HG03025 (cell line): ENCODE data around the gene VEGFD.

Source experiments
- ATAC-seq: cut with Tn5 transposase; IDR thresholded peaks from one replicate; pipeline ENCODE4 v1.9.1; 2021; ENCODE audit warnings: mild to moderate bottlenecking, moderate library complexity; ENCODE audit not compliant: unreplicated experiment, low FRiP score

VEGFD gene

DNA sequence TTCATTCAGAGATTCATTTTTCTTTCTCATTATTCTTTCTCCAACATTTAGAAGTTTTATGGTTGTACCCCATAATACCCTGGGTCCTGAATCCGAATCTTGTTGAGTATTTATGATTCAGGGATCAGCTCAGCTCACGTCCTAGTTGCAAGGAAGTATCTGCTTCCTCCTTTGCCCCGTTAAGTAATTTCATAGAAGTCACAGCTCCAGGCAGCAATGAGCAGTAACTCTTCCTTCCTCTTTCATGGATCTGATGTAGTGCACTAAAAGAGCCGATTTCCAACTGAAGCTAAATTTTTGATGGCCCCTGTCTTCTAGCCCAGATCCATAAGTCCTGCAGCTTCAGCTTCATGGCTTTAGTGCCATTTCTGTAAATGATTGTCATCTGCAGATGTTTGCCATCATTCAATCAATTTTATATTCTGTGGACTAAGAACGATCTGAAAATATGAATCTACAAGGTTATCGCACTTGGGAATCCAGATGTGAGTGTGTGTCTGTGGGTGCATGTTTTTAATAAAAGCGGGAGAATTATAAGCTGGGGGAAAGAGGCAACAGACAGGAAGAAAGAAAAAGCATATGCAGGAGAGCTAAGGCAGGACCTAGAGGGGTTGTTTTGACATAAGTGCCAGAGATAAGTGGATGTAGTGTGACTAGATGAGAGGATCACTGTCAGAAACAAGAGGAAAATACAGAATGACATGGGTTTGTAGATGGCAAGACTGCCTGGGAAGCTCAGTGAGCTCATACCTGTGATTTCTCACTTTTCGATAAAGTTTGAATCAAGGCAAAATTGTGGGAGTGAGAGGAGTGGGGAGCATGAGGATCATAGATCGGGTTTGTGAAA is 17.5 kb downstream of the VEGFD start:
- ATAC-seq = no peak

DNA sequence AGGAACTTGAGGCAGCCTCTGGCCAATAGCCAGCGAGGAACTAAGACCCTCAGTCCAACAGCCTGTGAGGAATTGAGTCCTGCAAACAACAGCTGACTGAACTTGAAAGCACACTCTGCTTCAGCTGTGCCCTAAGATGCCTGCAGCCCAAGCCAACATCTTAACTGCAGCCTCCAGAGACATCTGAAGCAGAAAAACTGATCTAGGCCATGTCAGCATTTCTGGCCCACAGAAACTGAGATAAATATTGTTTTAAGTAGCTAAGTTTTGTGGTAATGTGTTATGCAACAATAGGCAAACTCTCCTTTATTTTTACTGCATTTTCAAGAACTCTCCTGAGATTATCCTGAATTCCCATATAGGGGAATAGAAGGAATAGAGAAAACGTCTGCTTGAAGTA is 24.5 kb downstream of the VEGFD start:
- ATAC-seq = no peak

DNA sequence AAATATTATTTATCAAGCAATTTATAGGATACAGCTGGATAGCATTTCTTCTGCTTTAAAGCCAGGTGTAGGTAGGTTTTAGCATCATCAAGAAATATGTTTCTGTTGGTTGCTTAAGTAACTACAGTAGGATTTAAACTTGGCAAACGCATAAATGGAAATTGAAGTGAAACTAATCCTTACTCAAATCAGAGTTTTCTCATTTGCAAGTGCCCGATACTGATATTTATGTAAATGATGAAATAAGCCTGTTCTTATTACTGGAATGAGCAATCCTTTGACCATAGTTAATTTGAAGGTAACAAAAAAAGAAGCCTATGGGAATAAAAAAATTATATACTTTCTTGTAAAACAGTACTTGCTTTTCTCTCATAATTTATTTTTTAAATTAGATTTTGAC is 25.7 kb downstream of the VEGFD start:
- ATAC-seq = peak; percentile 45

DNA sequence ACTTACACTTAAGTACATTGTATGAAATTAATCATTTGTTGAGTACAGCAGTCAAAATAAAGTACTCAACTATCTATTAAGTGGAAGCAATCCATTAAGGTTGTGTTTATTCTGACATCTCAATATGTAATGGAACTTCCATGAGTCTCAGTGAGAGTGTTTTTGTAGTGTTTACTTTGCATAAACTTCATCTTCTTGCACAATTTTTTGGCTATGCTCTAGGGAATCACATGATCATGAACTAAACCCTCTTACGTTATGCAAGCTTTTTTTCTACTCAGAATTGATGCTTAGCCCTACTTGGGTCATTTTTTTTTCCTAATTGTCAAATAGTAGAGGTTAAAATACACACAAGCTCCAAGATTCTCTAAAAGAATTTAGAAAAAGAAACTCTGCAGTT is 27.8 kb downstream of the VEGFD start:
- ATAC-seq = no peak

DNA sequence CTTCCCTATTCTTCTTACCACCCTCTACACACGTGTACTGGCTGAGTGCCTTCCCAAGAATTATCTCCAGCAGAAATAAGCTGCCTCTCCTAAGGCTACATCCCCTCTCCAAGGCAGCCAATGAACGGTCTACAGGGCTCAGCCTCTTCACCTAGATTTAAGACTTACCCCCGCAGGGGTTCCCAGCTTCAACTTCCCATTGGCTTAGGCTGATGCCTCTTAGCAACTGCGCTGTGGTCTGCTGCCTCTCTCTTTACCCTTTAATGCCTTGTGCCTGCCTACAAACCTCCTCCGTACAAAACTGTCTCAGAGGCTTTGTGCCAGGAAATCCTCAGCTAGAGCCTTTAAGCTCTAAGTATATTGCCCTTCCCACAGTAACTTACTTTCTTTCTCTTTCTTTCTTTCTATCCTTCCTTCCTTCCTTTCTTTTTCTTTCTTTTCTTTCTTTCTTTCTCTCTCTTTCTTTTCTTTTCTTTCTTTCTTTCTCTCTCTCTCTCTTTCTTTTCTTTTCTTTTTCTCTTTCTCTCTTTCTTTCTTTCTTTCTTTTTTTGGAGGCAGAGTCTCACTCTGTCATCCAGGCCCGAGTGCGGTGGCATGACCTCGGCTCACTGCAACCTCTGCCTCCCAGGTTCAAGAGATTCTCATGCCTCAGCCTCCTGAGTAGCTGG is 33.8 kb downstream of the VEGFD start:
- ATAC-seq = no peak

DNA sequence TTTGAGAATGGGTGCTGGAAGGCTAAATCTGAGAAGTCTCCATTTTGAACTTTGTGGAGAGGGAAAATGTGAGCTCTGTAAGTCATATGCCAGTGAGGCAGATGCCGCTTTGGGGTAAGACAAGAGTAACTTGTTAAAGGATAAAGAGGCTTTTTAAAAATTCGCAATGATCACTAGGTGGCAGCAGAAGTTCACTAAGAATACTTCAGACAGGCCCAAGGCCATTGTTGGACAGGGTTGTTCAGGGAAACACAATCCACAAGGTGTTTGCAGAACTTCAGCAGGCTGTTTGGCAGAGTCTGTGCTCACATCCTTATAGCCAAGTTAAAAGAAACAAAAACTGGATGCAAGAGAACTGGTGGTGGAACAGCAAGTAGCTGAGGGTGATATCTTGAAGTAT is 35.2 kb downstream of the VEGFD start:
- ATAC-seq = peak; percentile 69

DNA sequence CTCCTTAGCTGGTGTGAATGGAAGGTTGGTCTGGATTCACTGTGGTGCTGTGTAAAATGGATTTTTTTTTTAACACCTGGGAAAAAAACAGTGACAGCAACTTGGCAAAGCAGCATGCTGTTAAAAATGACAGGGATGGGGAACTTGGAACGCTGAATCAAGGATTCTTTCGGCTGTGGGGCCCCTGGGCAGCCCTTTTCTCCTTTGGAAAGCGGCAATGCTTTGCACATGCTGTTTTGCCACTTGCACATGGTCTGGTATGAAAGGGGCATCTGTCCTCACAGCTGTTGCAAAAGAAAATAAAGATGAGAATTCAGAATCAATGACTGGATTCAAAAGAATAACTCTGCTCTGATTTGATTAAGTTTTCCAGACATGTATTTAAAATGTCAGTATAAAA is 38.2 kb downstream of the VEGFD start:
- ATAC-seq = no peak

DNA sequence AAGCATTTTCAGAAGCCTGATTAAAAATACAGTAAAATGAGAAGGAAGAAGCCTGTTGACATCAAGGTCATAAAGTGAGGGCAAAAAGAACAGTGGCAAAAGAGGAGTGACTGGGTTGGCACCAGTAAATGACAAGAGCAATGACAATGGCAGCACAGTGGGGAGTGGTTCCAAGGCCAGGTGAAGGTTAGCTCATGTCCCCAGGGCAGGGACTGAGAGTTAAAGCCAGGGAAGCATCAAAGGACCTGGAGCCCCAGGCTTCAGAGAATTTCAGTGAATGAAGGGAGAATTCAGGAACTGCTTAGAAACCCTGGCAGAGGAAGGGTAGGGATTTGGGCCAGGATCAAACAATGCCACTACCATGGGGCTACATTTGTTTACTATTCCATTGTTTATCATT is 40.1 kb downstream of the VEGFD start:
- ATAC-seq = no peak

DNA sequence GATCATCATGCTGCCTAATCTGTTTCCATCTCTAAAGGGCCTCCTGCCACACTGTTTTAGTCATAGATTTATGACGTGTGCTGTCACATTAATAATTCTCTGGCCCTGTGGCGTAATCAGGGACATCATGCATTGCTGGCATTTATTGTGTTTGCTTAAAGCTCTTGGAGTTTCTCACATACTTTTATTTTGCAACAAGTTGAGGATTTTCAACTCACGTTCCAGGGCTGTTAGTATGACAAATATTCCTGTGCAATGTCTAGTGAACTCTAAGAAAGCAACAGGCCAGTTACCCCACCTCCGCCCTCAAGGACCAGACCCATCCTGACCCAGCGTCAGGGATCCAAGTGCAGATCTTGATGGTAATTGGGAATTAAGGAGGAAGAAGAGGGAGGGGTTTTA is 41.1 kb downstream of the VEGFD start:
- no peak for ATAC-seq

DNA sequence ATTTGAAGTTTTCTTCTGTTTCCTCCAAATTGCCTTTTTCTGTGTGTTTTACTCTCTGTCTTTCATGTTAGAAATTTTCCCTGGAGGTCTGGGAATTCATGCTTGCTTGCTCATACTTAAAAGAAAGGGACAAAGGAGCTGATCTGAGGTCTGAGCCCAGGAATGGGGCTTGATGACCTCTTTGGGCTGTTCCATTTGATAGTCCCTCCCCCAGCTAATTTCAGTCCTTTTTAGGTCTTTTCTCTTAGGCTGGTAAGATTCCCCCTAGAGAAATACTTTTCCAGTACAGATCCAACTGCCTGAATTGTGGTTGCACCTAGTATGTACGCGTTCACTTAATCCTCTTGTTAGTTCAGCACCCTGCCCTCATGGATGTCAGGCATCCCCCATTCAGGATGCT is 43.3 kb downstream of the VEGFD start:
- ATAC-seq = no peak

DNA sequence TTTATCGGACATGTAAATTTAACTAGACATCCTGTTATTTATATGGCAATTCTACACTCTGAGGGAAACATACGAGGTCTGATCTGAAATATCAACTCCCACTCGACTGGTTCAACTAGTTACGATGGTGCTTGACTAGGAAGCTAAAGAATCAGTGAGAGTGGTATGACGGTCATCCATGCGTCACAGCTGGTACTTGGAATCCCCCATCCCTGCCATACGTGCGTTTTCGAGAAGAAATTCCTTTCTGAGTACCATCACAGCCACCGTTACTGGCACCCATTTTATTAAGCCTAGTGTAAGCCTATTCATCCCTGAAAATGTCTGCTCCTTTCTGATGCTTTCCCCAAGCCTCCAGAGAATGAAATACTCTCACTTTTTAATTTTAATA is 48.2 kb downstream of the VEGFD start:
- ATAC-seq = no peak

DNA sequence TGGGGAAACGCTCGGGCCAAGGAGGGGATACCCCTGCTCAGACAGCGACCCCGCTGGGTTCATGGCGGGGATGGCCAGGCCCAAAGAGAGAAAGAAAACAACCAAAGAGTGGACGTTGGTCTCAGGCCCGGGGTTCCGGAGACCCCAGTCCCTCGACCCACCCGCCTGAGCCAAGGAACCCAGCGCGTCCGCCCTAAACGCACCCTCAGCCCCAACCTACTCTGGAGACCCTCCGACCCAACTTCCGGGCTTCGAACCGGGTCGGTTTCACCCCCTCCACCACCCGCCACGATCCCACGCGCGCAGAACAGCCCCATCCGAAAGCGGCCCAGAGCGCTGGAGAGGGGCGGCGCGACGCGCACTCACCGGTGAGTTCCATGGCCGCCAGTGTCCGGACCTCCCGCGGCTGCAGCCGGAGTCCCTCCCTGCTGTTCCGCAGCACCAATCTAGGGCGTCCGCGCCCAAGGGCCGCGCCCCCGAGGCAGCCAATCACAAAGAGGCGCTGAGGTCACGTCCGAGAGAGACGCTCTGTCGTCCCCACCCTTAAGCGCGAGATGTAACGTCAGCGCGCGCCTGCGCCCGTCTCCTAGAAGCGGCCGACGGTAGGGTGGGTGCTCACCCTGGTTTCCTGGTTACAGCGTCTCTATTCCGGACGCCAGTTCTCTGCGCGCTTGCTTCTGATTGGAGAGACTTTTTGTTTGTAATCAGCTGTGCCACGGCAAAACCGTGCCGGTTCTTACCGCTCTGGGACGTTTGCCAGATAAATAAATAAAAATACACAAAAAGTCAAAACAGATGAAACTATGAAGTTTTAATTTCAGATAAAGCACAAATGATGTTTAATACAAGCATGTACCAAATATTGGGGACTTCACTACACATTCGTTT is 48.8 kb downstream of the VEGFD start, which contains the start of gene PIGA:
Gene PIGA, minus strand, starts transcription at position 389 of the 888 bp plus-strand sequence. CDS start 3,593 bp downstream, outside the sequence.
- ATAC-seq = peak; percentile 99

DNA sequence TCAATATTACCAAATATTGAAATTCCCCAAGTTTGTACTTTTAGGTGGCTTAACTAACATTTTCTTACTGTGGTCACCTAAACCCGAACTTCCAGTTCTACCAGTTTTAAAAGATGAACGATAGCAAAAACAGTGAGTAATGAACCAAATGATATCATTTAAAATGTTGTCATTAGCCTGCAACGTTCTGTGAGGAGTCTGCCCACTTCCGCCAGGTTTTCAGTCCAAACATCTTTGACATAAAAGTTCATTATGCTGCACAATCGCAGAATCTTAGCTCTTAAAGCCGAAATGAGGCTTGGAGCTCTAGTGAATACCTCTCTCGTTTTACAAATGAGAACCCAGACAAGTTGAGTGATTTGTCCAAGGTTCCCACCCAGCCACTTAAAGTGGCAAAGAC is 49.7 kb downstream of the VEGFD start:
- ATAC-seq = no peak

DNA sequence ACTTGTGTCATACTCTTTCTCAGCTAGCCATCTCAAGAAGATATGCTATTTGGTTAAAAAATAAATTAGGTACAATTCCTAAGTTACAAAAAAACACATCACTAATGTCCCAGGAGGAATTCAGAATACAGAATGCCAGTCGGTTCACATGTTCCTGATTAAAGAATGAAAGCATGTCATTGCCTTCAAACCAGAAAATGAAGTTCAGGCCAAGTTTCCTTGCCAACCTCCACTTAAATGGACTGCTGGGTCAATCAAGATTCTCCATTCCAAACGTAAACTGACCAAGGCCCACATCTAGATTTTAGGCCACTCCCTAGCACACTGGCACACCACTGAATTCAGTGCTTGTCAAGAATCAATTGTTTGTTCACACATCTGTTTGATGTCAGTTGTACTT is 55.4 kb downstream of the VEGFD start:
- ATAC-seq = no peak

DNA sequence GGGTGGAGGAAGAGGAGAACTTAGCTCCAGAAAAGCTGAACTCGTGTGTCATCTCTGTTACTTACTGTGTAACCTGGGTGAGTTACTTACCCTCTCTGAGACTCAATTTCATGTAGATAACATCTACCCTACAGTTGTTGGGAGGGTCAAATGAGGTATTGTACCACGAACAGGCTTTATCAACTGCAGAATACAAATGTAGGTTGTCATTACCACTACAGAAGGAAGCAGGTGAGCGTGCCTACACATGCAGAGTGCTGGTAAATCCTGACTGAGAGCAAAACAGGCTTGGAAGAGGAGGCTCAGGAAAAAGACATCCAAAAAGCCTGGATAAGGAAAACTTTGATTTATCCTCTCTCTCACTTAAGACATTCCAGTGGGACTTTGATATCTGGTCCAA is 56.1 kb downstream of the VEGFD start:
- no peak for ATAC-seq

DNA sequence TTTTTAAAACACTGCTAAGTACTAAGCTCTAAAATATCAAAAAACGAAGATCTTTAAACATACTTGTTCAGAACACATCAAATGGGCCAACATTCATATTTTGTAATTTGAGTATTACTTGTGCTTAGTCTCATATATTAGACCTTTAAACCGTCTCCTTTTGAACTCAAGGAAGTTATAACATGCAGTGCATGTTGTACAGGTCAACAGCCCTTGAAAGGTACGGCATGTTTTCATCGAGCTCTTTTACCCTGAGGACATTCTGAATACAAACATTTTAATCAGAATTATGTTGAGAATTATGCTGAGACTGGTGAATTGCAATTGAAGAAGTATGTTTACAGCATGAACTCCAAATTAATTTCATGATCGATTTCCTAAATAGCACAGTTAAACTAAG is 61.7 kb downstream of the VEGFD start:
- ATAC-seq = no peak

DNA sequence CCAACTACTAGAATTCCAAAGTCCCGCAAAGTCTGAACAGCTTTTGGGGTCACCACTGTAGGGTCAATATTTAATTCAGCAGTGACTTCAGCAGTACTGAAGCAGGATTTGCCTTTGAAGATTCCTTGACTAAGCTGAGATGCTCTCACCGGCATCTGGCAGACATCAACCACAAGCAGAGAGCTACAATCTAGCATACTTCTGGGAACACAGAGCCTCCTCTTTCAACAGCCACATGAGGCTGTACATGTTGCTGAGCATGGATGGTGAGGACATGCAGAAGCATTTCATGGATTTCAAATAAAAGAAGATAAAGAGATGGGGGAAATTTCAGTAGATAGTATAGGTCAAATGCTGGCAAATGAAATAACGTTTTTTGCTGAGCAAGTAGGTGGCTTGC is 62.1 kb downstream of the VEGFD start:
- ATAC-seq = no peak

DNA sequence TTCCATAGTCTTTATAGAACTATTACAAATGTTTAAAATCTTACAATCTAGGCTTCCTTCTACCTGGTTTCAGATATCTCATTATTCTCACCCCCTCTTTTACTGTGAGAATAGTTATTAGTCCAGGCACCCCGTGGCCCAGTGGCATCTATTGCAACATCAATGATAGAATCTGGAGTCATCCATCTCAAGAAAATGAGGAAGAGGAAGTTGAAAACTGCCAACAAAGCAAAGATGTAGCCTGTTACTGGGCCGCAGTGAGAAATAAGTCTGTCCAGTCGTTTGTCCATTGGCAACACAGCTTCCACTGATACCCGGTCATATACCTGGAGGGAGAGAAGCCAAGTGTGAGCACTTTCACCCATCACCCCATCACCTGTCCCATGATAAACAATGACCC is 62.8 kb downstream of the VEGFD start:
- no peak for ATAC-seq

DNA sequence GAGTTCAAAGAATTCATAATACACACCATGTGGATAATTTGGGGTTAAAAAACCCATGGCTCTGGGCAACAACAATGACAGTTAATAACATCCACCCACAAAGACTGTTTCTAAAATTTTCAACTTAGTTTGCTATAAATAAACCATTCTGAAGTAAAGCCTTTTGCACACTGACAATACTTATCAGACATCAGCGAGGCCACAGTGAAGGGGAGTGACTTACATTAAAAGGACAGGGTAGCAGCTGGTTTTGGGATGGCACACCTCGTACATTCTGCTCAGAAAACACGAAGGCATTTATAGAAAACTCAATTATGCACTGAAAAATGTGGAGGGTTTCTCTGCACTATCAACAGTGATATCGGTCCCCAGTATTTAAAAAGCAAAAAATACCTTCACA is 63.9 kb downstream of the VEGFD start:
- ATAC-seq = no peak

DNA sequence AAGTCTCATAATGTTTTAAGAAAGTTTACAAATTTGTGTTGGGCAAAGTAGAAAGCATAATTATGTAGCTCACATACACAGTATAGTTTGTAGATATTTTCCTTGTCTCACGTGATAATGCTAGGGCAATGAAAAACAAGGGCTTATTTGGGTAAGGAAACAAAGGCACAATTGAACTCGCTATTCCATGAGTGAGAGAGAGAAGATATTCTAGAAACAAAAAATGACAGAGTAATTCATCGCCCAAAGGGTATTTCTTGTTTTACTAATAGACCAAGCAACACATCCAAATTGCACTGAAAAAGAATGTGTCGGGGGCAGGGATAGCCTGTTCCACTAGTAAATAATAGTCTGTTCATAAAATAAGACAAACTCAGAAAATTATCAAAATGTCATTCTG is 65.1 kb downstream of the VEGFD start:
- ATAC-seq = no peak

DNA sequence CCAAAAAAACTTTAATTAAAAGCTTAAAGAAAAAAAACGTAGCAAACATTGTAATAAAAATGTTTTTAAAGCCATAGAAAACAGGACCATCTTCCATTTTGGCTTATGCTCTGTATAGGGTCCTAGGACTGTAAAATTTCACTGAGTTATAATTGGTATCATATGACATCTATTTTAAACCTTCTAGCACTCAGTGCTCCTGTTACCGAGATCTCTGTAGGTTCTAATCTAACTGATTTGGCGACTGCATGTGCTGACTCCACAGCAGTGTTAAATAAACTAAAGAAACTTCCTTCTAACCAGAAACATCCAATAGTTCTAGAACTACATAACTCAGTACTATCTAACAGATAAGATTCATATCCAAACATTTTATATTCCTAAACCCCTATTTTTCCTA is 68.7 kb downstream of the VEGFD start, which contains the start of gene ASB11:
Gene ASB11, minus strand, starts transcription at position 132 of the 400 bp plus-strand sequence. Its CDS starts 35 bp downstream, at position 97.
- no peak for ATAC-seq
